ENCODE data around the gene NFIA. TPM values are rescaled to one million over a fixed set of nuclear protein-coding genes. Genes with fewer than 3 reads are reported as not detected.
"Not testable (repeated sequence)": the region's sequence is repeated elsewhere in the genome, so short reads cannot be mapped to it uniquely, and the experiment has no call there.

The NFIA gene
- total RNA-seq, 1 experiment from 2014 or later, result 0.47 TPM

GRCh38 chr1:61270761-61271411, 188.5 kb downstream of the NFIA start:
- DNase-seq (ENCODE audit: low spot score), result no peak
- in situ Hi-C loops (cut with HindIII; ENCODE audit: low sequenced_read_pairs), result no loop called here

- peak; percentile 85 for DNase-seq (ENCODE audit: low spot score)
- in situ Hi-C loops (cut with HindIII; ENCODE audit: low sequenced_read_pairs), result no loop called here
Measured at GRCh38 chr1:61271412-61271789, 189.0 kb downstream of the NFIA start.

- in situ Hi-C loops (cut with HindIII; ENCODE audit: low sequenced_read_pairs), result no loop called here
- DNase-seq (ENCODE audit: low spot score), result peak; percentile 72
Measured at GRCh38 chr1:61273167-61273705, 190.9 kb downstream of the NFIA start.

DNA sequence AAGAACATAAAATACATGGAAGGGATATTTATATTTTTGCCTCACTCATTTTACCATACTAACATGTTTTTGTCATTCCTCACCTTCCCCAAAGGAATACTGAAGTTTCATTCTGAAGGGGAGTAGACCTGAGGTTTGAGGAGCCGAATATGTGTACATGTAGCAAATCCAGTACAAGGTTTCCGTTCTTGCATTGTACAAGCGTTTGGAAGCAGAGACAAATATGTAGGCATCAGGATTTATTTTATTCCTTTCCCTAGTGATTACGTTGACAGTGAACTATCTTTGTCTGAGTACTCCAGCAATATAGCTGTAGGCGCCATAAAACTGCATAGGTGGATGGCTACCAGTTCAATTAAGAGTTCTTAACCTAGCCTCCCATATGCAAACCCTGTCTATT, 191.5 kb downstream of the NFIA start:
- in situ Hi-C loops (cut with HindIII; ENCODE audit: low sequenced_read_pairs), result no loop called here
- DNase-seq (ENCODE audit: low spot score), result peak; percentile 70

- DNase-seq (ENCODE audit: low spot score), result peak; percentile 64
- in situ Hi-C loops (cut with HindIII; ENCODE audit: low sequenced_read_pairs), result no loop called here
Measured at GRCh38 chr1:61274939-61275338, 192.6 kb downstream of the NFIA start.

- DNase-seq (ENCODE audit: low spot score), result no peak
- in situ Hi-C loops (cut with HindIII; ENCODE audit: low sequenced_read_pairs), result no loop called here
Measured at GRCh38 chr1:61276246-61276645, 193.9 kb downstream of the NFIA start.

DNA sequence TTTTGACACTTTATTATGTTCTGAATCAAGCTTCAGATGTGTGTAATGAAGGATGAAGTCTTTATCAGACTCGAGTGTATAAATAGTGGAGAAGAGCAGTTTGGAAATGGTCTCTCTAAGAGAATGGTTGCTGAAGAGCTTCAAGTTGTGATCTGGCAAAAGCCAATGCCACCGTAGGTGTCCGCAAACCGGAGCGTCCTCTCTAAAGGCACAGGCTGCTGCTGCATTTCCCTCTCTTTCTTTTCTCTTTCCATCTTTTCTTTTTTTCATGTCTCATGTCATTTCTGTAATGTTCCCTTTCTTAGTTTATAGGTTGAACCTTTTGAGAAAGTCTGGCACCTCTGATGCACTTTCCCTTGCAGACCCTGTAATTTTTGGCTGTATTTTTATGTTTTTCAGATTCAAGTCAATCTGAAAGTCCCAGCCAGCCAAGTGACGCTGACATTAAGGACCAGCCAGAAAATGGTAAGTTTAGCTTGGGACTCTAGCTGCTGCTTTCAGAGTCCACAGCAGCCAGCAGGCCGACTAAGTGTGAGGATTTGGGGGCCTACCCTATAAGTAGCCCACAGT, 194.8 kb downstream of the NFIA start:
- in situ Hi-C loops (cut with HindIII; ENCODE audit: low sequenced_read_pairs), result no loop called here

GRCh38 chr1:61278503-61278902, 196.1 kb downstream of the NFIA start:
- DNase-seq (ENCODE audit: low spot score); in situ Hi-C loops (cut with HindIII; ENCODE audit: low sequenced_read_pairs): not testable (repeated sequence)

More for the DNA sequence above, 194.8 kb downstream of the NFIA start:
- DNase-seq (ENCODE audit: low spot score), result peak; percentile 87

GRCh38 chr1:61278966-61279365, 196.6 kb downstream of the NFIA start:
- DNase-seq (ENCODE audit: low spot score), result no peak

GRCh38 chr1:61279570-61279969, 197.2 kb downstream of the NFIA start:
- in situ Hi-C loops (cut with HindIII; ENCODE audit: low sequenced_read_pairs), result no loop called here
- DNase-seq (ENCODE audit: low spot score), result peak; percentile 86

More at GRCh38 chr1:61278966-61279365, 196.6 kb downstream of the NFIA start:
- in situ Hi-C loops (cut with HindIII; ENCODE audit: low sequenced_read_pairs), result no loop called here

DNA sequence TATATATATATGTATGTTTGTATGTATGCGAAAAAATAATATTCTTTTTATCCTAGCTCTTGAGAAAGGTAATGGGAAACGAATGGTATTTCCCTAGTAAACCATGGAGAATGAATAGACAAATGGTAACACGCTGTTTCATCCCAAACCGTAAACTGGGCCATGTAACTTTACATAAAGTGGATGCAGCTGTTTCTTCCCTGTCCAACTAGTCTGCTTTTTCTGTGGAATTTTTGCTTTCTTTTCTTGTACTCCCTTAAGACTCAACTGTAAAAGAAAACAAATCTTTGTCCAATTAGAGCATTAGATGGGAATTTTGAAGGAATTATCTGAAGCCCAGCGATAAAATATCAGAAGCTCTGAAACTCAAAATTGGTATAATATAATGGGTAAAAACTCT, 198.1 kb downstream of the NFIA start:
- in situ Hi-C loops (cut with HindIII; ENCODE audit: low sequenced_read_pairs), result no loop called here
- DNase-seq (ENCODE audit: low spot score), result no peak

GRCh38 chr1:61282387-61282786, 200.0 kb downstream of the NFIA start:
- in situ Hi-C loops (cut with HindIII; ENCODE audit: low sequenced_read_pairs), result no loop called here
- DNase-seq (ENCODE audit: low spot score), result peak; percentile 55

DNA sequence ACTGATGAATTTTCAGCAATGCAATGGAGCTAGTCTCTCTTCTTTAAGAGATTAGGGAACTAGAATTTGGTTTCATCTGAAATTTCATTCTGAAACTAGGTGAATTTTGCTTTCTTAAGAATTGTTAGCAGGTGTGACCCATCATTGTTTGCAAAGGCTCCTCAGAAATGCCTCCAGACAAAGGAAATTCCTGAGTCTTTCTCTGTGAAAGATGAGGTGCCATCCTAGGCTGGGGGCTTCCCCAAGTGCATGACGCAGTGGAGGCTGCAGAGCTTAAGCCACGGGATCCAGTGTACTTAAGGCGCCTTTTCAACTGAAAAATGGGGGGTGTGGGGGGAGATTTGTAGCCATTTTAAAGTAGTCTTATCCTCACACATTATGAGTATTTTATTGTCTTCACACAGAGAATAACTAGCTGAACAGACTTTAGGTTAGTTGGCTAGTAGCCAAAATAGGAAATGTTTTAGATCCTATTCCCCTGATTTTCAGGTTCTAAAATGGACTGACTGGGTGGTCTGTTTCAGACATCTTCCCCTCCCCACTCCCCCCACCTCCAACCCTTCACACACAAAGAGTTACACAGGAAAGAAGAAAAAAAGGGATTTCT, 202.0 kb downstream of the NFIA start:
- DNase-seq (ENCODE audit: low spot score), result no peak
- in situ Hi-C loops (cut with HindIII; ENCODE audit: low sequenced_read_pairs), result no loop called here

DNA sequence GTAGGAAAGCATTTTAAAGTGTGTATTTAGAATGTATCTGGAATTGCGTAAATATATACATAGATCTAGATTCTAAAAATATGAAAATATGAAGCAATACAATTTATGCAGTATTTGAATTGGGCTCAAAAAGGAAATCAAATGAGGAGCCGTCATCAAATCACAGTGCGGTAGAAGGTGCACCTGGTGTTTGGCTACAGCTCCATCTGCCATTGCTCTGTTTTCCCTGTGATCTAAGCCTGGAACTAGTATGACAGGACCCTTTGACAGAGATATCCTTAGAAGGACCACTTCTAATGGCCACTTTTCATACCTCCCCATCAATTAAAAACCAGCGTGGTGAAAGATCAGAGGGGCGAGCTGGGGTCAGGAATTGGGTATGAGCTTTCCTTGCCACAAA, 202.6 kb downstream of the NFIA start:
- in situ Hi-C loops (cut with HindIII; ENCODE audit: low sequenced_read_pairs), result no loop called here
- DNase-seq (ENCODE audit: low spot score), result peak; percentile 76

DNA sequence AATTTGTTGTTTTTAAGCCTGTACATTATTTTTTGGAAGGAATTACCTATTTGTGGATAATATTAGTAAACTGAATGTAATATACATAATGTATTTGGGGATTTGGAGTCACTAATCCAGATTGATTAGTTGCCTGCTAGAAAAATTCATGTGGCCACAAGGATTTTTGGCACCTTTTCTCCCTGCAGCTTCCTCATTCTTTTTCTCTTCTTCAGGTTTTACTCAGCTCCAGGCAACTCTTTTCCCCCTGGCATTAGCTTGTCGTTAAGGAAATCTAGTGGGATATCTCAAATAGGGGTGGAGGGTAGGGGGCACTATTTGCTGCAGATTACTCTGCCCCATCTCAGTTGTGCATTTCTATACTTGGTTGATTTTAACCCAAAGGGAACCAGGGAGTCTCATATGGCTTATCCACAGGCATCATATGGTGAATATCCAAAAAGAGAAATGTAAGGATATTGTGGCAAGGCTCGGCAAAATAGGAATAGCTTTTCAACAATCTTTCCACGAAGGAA, 203.1 kb downstream of the NFIA start:
- in situ Hi-C loops (cut with HindIII; ENCODE audit: low sequenced_read_pairs), result no loop called here
- peak; percentile 53 for DNase-seq (ENCODE audit: low spot score)

DNA sequence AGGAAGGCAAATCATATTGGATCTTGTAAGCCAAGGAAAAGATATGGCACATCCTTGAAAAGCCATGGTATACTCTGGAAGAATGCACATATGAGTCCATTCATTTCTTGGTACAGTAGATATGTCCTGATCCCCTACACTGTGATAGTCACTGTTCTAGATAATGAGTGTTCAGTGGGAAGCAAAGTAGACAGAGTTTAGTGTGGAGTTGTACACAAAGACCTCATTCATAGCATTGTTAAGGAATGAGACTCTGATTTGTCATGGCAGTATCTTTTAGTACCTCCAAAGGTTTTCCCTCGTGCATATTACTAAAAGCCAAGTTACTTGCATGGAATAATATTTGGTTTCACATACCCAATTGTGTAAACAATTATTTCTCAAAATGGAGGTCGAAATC, 204.7 kb downstream of the NFIA start:
- in situ Hi-C loops (cut with HindIII; ENCODE audit: low sequenced_read_pairs), result no loop called here
- no peak for DNase-seq (ENCODE audit: low spot score)

DNA sequence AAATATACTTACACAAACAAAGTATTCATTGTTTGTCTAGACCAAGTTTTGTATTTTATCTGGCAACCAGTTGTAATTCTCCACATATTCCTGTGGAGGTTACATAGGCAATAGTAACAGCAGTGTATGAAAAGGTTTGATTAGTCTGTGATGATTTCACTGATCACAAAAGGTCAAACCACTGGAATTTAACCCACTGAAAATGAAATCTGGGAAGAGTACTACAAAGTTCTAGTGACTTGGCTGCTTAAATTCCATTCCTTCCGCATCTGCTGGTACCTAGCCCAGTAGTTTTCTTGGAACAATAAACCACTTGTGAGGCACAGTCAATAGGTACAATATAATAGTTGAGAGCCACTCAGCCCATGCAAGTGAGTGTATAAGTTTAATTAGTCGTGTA, 205.4 kb downstream of the NFIA start:
- in situ Hi-C loops (cut with HindIII; ENCODE audit: low sequenced_read_pairs), result no loop called here
- DNase-seq (ENCODE audit: low spot score), result no peak

DNA sequence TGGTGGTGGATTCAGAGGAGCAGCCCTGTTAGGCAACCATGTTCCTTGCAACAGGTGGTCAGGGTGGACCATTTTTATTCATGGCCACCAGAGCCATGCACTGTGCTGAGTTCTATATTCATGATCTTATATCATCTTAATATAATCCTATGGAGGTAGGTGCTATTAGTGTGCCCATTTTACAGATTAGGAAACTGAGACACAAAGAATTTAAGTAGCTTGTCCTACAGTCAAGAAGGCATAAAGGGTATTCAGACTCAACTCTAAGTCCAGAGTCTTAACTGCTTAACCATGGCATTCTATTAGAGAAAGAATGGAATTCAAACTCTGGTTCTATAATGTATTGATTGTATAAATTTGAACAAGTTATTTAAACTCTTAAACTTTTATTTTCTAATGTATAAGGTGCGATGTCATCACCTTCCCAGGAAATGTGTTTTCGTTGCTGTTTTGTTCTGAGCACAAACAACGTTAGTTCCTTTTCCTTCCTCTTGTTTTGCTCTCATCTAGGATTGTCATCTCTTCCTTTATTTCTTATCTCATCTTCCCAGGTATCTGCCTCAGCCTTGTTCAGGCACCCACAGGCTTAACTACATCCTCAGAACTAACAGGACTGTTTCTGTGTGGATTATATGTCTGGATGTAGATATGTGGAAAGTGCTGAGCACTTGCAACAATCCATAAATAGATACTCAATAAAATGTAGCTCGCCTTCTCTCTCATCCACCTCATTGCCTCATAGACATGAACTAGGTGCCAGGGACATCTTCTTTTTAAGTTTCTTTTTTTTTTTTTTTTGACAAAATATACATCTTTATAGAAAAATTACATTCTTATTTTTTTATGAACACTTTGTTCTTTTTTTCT, 207.1 kb downstream of the NFIA start:
- in situ Hi-C loops (cut with HindIII; ENCODE audit: low sequenced_read_pairs), result no loop called here

GRCh38 chr1:61290525-61290924, 208.2 kb downstream of the NFIA start:
- in situ Hi-C loops (cut with HindIII; ENCODE audit: low sequenced_read_pairs), result no loop called here
- DNase-seq (ENCODE audit: low spot score), result no peak

More for the DNA sequence above, 207.1 kb downstream of the NFIA start:
- no peak for DNase-seq (ENCODE audit: low spot score)
